Measurements from ENCODE around the gene AKT1.

Gene AKT1

GRCh38 chr14:104773505-104774452 lies 21.8 kb downstream of the AKT1 start:
- DNase-seq = no peak
- H3K36me3 Mint-ChIP-seq (ENCODE audit: low read depth) = peaks cover 32% of the 10 kb centered on the region
- H3K4me3 Mint-ChIP-seq = no peak overlapping the region
- no peak overlapping the region for H3K27ac Mint-ChIP-seq
- no peaks in the 10 kb centered on the region for H3K27me3 Mint-ChIP-seq (ENCODE audit: low read depth, poor library complexity)
- peaks cover 6% of the 10 kb centered on the region for H3K9me3 Mint-ChIP-seq
- no peak for TF ChIP-seq CTCF (IDR thresholded peaks at IDR 0.05)
- peaks cover 16% of the 10 kb centered on the region for H3K4me1 Mint-ChIP-seq

- Mint-ChIP-seq H3K4me3 (no peak overlapping the region), H3K27ac (no peak overlapping the region), H3K9me3 (peaks cover 6% of the 10 kb centered on the region), H3K27me3 (ENCODE audit: low read depth, poor library complexity) (no peaks in the 10 kb centered on the region), H3K4me1 (peaks cover 17% of the 10 kb centered on the region), H3K36me3 (ENCODE audit: low read depth) (peaks cover 32% of the 10 kb centered on the region)
- TF ChIP-seq CTCF (IDR thresholded peaks at IDR 0.05) = no peak
- DNase-seq = no peak
These were observed 22.6 kb downstream of the AKT1 start for GRCh38 chr14:104772707-104773504.

GRCh38 chr14:104771918-104772706 lies 23.4 kb downstream of the AKT1 start:
- Mint-ChIP-seq H3K4me1 (peaks cover 18% of the 10 kb centered on the region), H3K4me3 (no peak overlapping the region), H3K9me3 (peaks cover 6% of the 10 kb centered on the region), H3K27ac (no peak overlapping the region), H3K27me3 (ENCODE audit: low read depth, poor library complexity) (no peaks in the 10 kb centered on the region), H3K36me3 (ENCODE audit: low read depth) (peaks cover 39% of the 10 kb centered on the region)
- DNase-seq = no peak
- no peak for TF ChIP-seq CTCF (IDR thresholded peaks at IDR 0.05)

GRCh38 chr14:104771374-104771773 lies 24.2 kb downstream of the AKT1 start:
- H3K27me3 Mint-ChIP-seq (ENCODE audit: low read depth, poor library complexity) = no peaks in the 10 kb centered on the region
- DNase-seq = no peak
- peaks cover 11% of the 10 kb centered on the region for H3K9me3 Mint-ChIP-seq
- peaks cover 25% of the 10 kb centered on the region for H3K4me1 Mint-ChIP-seq
- H3K36me3 Mint-ChIP-seq (ENCODE audit: low read depth) = peaks cover 47% of the 10 kb centered on the region
- H3K27ac Mint-ChIP-seq = no peak overlapping the region
- no peak overlapping the region for H3K4me3 Mint-ChIP-seq
- TF ChIP-seq CTCF (IDR thresholded peaks at IDR 0.05) = no peak

- peaks cover 52% of the 10 kb centered on the region for H3K36me3 Mint-ChIP-seq (ENCODE audit: low read depth)
- H3K4me1 Mint-ChIP-seq = peaks cover 25% of the 10 kb centered on the region
- DNase-seq = no peak
- H3K9me3 Mint-ChIP-seq = peaks cover 16% of the 10 kb centered on the region
- TF ChIP-seq CTCF (IDR thresholded peaks at IDR 0.05) = peak; percentile 39
- no peak overlapping the region for H3K4me3 Mint-ChIP-seq
- H3K27ac Mint-ChIP-seq = no peak overlapping the region
- no peaks in the 10 kb centered on the region for H3K27me3 Mint-ChIP-seq (ENCODE audit: low read depth, poor library complexity)
These were observed 24.7 kb downstream of the AKT1 start for GRCh38 chr14:104770851-104771272.

All from nephron progenitor cell (in vitro differentiated cells).